Measurements from ENCODE around the gene SMYD1. TPM values are rescaled to one million over a fixed set of nuclear protein-coding genes. Genes with fewer than 3 reads are reported as not detected.

The SMYD1 gene
- polyA plus RNA-seq, 1 donor from 2014 or later, result not detected

GRCh38 chr2:88048541-88048940 is 19.1 kb upstream of the SMYD1 start:
- Histone ChIP-seq H3K27ac (ENCODE audit: low read length) (no peak overlapping the region), H3K79me2 (replicated peaks; ENCODE audit: insufficient read depth, low read length) (no peaks in the 10 kb centered on the region), H3K9ac (ENCODE audit: low read length) (no peak overlapping the region), H3K36me3 (ENCODE audit: insufficient read depth, low read length) (no peaks in the 10 kb centered on the region), H3K9me2 (ENCODE audit: insufficient read depth, low read length) (no peaks in the 10 kb centered on the region), H2AFZ (ENCODE audit: low read depth, low read length) (no peak overlapping the region), H3K9me3 (ENCODE audit: low read length) (no peaks in the 10 kb centered on the region), H4K20me1 (ENCODE audit: insufficient read depth) (no peaks in the 10 kb centered on the region), H3K4me3 (ENCODE audit: low read length) (no peak overlapping the region), H3K27me3 (ENCODE audit: insufficient read depth, low read depth, low read length) (no peaks in the 10 kb centered on the region), H3K4me2 (ENCODE audit: low read length) (no peak overlapping the region), H3F3A (ENCODE audit: insufficient read depth, low read length, poor library complexity, severe bottlenecking) (no peaks in the 10 kb centered on the region)
- TF ChIP-seq CTCF (IDR thresholded peaks at IDR 0.05; ENCODE audit: poor library complexity, severe bottlenecking) (no peak), RAD21 (conservative IDR thresholded peaks at IDR 0.05) (no peak), SMC3 (conservative IDR thresholded peaks at IDR 0.05; ENCODE audit: poor library complexity) (no peak), TAF1 (IDR thresholded peaks at IDR 0.05; ENCODE audit: low read depth) (no peak), POLR2AphosphoS5 (IDR thresholded peaks at IDR 0.05) (no peak), MXI1 (conservative IDR thresholded peaks at IDR 0.05; ENCODE audit: poor library complexity, severe bottlenecking) (no peak), EP300 (conservative IDR thresholded peaks at IDR 0.05; ENCODE audit: poor library complexity, severe bottlenecking) (no peak), REST (IDR thresholded peaks at IDR 0.05; ENCODE audit: borderline replicate concordance) (no peak), EZH2 (IDR thresholded peaks at IDR 0.05; ENCODE audit: borderline replicate concordance, insufficient read depth, low read length, poor library complexity, severe bottlenecking) (no peak)

- H3K36me3 ChIP-seq (ENCODE audit: insufficient read depth, low read length), result no peaks in the 10 kb centered on the region
- no peak overlapping the region for H3K27ac ChIP-seq (ENCODE audit: low read length)
- H3K9me2 ChIP-seq (ENCODE audit: insufficient read depth, low read length), result no peaks in the 10 kb centered on the region
- no peaks in the 10 kb centered on the region for H3K27me3 ChIP-seq (ENCODE audit: insufficient read depth, low read depth, low read length)
- no peaks in the 10 kb centered on the region for H3F3A ChIP-seq (ENCODE audit: insufficient read depth, low read length, poor library complexity, severe bottlenecking)
- H2AFZ ChIP-seq (ENCODE audit: low read depth, low read length), result no peak overlapping the region
- TF ChIP-seq CTCF (IDR thresholded peaks at IDR 0.05; ENCODE audit: poor library complexity, severe bottlenecking) (no peak), SMC3 (conservative IDR thresholded peaks at IDR 0.05; ENCODE audit: poor library complexity) (no peak), MXI1 (conservative IDR thresholded peaks at IDR 0.05; ENCODE audit: poor library complexity, severe bottlenecking) (no peak), REST (IDR thresholded peaks at IDR 0.05; ENCODE audit: borderline replicate concordance) (no peak), POLR2AphosphoS5 (IDR thresholded peaks at IDR 0.05) (no peak), EP300 (conservative IDR thresholded peaks at IDR 0.05; ENCODE audit: poor library complexity, severe bottlenecking) (no peak), EZH2 (IDR thresholded peaks at IDR 0.05; ENCODE audit: borderline replicate concordance, insufficient read depth, low read length, poor library complexity, severe bottlenecking) (no peak), TAF1 (IDR thresholded peaks at IDR 0.05; ENCODE audit: low read depth) (no peak), RAD21 (conservative IDR thresholded peaks at IDR 0.05) (no peak)
- peaks cover 9% of the 10 kb centered on the region for H3K79me2 ChIP-seq (replicated peaks; ENCODE audit: insufficient read depth, low read length)
- H3K4me2 ChIP-seq (ENCODE audit: low read length), result no peak overlapping the region
- H3K4me3 ChIP-seq (ENCODE audit: low read length), result no peak overlapping the region
- no peak overlapping the region for H3K9ac ChIP-seq (ENCODE audit: low read length)
- no peaks in the 10 kb centered on the region for H3K9me3 ChIP-seq (ENCODE audit: low read length)
- no peaks in the 10 kb centered on the region for H4K20me1 ChIP-seq (ENCODE audit: insufficient read depth)
Measured at GRCh38 chr2:88049622-88050021, 18.0 kb upstream of the SMYD1 start.

All from neural cell (in vitro differentiated cells).